Activated CD4-positive, alpha-beta T cell treated with anti-CD3 and anti-CD28 coated beads, Interleukin-2, amount 50 U/mL, for 1 hour (primary cell): ENCODE measurements around the gene APOBEC3B.
"Not testable (repeated sequence)": the region's sequence is repeated elsewhere in the genome, so short reads cannot be mapped to it uniquely, and the experiment has no call there.

ENCODE experiments used
- DNase-seq: peaks from one replicate; pipeline ENCODE4 v3.0.0-alpha.2; 2020

The APOBEC3B gene

DNA sequence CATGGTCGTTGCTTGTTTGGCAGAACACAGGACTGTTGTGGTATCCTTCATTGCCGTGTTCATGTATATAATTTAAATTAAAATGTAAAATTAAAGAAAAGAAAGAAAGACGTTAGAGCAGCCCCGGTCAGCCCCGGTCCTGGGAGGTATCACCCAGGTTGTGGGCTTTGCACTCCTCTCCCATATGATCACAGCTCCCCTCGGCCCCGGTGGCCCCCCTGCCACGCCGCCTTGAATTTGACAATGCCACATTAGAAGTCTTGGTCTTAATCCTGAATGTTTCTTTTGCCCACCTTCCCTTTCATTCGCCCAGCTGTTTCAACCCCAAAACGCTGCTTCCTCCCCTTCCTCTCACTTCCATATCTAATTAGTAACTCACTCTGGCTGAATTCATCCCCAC lies 13.3 kb upstream of the APOBEC3B start:
- no peak for DNase-seq

DNA sequence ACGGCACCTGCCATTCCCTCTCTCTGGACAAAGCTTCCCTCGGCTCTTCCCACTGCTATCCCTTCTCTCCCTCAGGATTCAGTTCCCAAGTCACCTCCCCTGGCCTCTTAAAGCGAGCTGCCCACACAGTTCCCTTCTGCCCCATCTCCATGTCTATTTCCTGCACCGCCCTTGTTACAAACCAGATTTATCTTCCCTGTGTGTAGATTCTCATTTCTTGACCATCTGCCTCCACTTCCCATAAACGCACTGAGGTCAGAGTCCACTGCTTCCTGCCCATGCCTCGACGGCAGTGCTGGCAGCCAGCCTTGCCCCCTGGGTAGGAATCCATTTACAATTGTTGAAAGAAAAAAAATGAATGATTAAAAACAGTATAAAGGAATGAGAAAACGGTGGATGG lies 11.6 kb upstream of the APOBEC3B start:
- DNase-seq, result no peak

DNA sequence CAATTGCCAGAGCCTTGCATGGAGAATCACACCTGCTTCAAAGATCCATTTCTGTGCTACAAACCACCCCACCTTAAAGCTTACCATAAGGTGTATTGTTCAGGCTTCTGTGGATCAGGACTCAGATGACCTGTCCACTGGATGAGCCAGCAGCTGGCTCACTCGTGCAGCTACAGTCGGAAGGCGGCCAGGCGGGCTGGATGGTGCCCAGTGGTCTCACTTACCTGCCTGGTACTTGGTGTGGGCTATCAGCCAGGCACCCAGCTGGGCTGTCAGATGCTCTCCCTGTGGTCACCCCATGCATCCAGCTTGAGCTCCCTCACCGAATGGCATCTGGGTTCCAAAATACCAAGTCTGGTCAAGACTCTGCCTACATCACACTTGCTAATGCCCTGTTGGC lies 10.9 kb upstream of the APOBEC3B start:
- no peak for DNase-seq

DNA sequence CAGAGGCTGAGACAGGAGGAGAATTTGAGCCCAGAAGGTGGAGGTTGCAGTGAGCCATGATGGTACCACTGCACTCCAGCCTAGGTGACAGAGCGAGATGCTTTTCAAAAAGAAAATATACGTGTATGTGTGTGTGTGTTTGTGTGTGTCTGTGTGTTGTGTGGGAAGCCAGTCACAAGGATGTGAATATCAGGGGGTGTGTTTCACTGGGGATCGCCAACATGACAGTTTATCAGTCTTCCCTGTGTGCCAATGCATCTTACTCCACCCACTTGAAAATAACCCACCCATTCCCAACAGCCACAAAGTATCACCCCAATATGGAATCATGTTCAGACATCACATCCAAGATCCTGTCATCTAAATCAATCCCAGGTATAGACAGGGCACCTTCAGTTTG lies 10.4 kb upstream of the APOBEC3B start:
- no peak for DNase-seq

DNA sequence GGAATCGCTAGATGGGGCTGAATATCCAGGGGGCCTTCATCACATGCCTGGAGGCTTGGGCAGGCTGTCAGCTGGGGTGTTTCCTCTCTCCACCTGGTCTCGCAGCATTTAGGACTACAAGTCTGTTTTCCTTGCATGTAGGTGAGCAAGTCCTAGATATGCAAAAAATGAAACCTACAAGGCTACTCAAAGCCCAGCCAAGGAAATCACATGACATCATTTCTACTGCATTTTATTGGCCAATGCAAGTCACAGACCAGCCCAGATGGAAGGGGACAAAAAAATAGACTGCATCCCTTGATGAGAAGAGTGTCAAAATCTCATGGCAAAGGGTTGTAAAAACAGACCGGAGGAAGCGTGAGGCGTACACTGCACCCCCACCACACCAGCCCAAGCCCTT lies 9.6 kb upstream of the APOBEC3B start:
- DNase-seq, result no peak

DNA sequence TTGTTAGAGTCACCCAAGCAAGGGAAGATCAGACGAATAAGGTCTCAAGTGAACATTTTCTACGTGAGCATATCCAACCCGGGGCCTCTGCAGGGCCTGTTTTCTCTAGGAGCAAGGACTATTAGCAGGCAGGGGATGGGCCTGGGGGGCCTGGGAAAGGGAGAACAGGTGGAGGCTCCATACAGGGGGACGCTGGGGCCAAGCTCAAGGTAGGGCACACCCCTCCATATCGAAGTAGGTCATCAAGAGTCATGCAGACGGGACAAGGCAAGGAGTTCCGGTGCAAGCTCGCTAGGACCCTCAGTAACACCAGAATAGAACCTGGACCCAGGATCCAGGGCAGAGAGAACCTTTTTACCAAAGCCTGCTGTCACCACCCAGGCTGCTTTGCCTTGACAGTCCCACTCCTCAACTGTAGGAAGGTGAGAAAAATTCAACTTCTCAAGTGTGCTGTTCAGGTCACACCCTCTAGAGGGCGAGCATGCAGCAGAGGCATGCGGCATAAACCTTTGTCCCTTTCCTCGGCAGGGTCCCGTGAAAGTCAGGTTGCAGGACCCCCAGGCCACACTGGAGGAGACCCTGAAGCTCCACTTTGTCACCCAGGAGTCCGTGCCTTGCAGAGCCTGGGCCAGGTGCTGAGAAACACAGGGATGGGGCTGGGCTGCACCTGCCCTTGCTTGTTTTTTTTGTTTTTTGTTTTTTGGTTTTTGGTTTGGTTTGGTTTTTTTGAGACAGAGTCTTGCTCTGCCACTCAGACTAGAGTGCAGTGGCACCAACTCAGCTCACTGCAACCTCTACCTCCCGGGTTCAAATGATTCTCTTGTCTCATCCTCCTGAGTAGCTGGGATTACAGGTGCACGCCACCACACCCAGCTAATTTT lies 8.6 kb upstream of the APOBEC3B start:
- DNase-seq, result peak; percentile 40

DNA sequence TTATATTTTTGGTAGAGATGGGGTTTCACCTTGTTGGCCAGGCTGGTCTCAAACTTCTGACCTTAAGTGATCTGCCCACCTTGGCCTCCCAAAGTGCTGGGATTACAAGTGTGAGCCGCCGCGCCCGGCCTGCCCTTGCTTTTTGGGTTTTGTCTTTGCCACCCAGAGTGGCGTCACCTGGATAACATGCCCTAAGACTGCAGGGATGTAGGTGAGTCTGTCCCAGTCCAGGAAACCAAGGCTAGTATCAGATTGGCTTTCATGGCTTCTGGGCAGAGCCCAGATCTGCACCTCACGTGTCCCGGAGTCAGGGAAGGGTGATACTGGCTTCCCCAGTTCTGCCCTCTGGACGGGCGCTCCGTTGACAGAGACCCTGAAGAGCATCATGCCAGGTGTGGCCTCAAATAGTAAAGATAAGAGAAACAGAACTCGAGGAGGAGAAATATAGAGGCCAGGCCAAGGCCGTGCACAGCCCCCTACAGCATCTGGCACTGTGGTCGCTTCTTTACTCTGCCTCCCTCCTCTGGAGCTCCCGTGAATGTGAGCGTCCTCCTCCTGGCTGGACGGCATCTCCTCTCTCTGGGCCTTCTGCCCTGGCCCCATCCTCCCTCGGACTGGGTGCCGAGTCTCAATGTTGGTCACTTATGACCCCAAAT lies 7.8 kb upstream of the APOBEC3B start:
- no peak for DNase-seq

DNA sequence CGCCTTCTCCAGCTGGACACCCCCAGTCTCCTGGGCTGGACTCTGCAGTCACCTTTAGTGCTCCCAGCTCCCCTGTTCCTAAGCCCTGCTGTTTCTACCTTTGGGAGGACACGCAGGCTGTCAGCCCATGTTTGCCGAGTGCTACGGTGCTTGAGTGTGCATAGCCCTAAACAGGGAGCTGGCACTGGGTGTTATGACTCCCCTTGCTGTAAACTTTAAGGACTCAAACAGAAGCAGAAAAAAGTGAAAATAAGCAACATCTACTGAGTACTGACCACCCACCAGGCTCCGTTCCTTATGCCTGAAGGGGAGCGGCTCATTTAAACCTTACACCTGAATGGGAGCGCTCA lies 7.3 kb upstream of the APOBEC3B start:
- no peak for DNase-seq

DNA sequence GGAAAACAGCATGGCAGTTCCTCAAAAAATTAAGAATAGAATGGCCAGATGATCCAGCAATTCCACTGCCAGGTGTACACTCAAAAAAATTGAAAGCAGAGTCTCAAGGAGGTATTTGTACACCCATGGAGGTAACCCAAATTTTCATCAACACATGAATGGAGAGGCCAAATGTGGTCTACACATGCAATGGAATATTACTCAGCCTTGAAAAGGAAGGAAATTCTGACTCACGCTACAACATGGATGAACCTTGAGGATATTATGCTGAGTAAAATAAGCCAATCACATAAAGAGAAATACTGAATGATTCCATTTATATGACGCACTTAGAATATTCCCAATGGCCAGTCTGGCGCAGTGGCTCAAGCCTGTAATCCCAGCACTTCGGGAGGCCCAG lies 4.9 kb upstream of the APOBEC3B start:
- DNase-seq, result not testable (repeated sequence)

DNA sequence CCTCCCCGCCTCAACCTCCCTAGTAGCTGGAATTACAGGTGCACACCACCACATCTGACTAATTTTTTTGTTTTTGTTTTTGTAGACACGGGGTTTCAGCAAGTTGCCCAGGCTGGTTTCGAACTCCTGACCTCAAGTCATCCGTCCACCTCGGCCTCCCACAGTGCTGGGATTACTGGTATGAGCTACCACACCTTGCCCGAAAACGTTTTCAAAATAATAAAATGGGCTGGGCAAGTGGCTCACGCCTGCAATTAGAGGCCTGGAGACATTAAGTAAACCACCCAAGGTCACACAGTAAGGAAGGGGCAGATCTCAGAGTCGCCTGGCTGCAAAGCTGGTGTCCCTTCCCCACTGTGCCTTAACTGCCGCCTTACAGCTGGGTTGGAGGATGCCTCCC lies 1.6 kb upstream of the APOBEC3B start:
- not testable (repeated sequence) for DNase-seq

DNA sequence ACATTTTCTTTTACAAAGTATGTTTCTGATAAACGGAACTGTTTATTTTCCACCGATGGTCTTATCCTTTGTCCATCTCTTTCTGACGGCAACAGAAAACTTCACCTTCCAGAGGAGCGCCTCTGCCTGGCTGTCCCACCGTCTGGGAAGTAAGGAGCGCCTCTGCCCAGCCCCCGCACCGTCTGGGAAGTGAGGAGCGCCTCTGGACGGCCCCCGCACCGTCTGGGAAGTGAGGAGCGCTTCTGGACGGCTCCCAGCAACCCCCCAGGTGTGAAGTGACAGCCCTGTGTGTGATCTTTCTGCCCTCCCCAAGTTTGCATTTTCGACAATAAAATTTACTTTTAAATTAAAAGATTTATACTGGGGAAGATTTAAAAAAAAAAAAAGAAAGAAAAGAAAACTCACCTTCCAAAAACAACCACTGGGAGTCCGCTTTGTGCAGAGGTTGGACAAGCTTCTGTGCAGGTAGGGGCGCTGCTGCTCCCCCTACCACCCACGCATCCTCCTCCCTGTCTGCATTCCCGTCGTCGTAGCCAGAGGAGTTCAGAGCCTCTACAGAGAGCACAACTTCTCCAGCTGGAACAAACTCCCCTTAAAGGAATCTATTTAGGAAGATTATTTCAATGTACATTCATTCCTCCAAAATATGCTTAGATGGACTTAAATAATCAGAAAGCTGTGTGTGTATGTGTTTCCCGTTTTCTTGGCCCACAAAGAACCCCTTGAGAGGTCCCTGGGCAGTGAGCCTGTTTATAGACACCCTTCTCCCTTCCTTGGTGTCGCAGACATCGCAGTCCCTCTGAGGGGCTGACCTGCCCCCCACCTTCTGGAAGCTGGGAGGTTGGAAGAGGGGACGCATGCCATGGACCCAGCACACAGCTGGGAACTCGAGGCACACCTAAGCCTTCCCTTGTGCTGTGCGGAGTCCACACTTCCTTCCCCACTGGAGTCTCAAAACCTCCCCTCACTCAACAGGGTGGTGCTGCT lies 849 bp upstream of the APOBEC3B start:
- DNase-seq, result no peak

DNA sequence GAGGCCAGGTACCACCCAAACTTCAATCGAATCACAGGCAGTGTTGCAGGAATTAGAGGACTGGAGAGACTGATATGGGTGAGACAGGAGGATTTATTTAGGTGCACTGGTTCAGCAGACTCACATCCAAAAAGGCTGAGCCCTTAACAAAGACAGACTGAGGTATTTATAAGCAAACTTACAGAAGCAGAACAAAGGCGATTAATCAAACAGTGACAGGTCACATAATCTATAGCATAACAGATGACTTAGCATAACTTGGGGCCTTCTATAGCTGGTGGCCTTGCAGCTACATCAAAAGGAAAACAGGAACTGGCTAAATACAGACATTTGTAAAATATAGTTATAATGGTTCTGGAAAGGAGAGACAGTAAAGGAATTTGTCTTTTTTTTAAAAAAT lies 2.1 kb downstream of the APOBEC3B start:
- no peak for DNase-seq

DNA sequence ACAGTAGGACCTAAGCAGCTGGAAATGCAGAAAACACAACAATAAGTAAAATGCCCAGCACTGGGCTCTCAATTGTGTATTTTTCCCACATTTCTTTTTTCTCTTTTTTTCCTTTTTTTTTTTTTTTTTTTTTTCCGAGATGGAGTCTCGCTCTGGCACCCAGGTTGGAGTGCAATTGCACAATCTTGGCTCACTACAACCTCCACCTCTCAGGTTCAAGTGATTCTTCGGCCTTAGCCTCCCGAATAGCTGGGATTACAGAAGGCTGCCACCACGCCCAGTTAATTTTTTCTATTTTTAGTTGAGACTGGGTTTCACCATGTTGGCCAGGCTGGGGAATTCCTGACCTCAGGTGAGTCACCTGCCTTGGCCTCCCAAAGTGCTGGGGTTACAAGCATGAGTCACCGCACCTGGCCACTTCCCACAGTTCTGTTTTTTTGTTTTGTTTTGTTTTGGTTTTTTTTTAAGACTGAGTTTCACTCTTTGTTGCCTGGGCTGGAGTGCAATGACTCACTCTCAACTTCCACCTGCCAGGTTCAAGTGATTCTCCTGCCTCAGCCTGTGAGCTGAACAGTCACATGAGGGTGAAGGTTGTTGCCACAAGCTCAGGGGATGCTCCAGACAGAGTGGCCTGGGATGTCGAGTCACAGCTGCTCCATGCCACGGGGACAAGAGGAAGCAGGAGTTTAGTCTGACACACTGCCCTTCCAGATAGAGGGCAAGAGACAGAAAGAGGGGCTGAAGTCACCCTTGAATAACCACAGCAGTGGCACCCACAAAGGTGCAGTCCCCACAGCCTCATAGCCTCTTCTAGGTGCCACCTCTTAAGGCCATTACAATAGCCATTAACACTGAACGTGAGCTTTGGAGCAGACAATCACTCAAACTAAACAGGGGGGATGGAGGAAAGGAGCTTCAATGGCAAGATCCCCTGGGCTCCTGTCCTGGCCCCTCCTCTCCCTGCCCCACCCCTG lies 2.9 kb downstream of the APOBEC3B start:
- peak; percentile 54 for DNase-seq

DNA sequence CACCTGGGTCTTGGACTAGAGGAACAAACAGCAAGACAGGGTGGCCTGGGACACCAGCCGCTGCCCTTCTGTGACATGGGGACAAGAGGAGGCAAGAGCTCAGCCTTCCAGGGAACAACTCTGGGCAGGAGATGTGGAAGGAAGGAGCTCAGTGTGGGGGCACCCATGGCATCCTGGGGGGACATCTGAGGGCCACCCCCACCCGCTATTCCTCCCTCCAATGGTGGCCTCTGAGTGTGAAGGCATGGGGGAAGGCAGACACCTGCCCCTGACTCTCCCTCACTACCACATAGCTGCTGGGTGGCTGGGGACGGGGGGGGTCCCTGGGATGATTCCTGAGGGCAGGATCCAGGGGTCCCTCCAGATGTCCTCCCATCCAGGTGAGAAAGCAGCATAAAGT lies 4.5 kb downstream of the APOBEC3B start:
- DNase-seq, result no peak

DNA sequence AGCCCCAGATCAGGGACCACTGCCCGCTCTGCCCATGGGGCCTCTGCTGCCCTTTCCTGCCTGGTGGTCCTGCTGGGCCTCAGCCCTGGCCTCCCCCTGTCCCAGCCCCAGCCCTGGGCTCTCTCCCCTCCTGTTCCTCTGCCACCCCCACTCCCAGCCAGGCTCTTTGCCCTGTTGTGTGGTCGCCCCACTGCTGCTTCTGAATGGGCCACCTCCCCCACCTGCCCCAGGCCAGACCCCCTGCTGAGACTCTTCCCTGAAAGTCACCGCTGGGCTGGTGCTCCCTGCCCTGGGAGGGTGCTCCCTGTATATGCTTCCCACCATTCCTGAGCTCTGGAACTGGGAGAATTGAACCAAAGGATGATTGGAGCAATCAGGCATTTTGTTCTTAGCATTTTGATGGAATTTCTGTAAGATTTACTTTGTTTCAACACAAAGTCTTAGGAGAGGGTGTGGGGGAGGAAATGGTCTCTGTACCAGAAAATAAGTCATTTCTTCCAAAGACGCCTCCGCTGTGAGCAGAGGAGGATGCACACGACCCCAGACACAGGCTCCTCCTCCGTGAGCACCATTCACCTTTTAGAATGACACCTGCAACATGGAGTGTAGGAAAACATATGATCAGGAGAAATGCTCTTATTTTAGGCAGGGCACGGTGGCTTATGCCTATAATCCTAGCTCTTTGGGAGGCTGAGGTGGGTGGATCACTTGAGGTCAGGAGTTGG lies 5.2 kb downstream of the APOBEC3B start:
- no peak for DNase-seq

DNA sequence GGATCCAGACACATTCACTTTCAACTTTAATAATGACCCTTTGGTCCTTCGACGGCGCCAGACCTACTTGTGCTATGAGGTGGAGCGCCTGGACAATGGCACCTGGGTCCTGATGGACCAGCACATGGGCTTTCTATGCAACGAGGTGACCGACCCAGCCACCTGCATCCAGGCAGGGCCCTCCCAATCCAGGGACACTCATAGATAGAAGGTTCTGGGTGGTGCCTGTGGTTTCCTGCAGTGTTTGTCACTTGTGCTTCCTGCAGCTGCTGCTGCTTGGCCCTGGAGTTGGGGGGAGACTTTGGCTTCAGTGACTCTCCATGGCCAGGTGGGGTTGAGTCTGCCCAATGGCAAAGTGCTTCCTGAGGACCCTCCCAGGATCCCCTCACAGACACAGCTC lies 7.3 kb downstream of the APOBEC3B start:
- no peak for DNase-seq

DNA sequence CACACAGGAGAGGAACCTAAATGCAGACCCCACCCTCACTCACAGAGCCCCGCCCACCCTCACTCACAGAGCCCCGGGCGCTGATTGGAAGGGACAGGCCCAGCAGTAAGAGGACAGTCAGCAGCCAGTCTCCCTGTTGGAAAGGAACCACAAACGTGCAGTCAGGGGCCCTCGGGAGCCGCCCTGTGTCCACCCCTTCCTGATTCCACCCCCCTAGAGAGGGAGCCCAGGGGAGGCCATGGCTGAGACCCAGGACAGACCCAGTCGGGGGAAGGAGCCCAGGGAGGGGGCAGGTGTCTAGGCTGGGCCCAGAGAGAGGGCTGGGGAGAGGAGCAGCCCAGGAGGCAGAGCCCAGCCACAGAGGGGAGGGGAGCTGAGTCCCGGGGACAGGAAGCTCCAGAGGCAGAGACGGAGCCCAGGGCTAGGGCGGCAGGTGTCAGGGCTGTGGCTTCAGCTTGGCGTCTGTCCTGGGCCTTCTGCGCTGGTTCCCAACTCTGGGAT lies 10.8 kb downstream of the APOBEC3B start:
- DNase-seq, result not testable (repeated sequence)

DNA sequence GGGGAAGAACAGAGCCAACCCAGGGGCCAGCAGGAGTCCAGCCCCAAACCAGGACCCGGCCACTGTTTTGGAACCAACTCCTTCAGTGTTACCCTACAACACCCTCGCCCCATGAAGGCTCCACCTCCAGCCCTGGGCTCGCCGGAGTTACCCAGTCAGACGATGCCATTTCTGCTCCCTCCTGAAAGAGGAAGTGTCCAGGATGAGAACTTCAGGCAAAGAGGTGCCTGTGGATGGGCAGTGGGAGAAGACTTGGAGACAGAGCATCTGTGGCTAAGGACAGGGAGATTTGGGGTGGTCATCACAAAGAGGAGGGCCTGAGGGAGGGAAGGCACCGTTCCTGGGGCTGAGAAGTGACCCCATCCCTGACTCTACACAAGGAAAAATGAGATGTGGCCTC lies 14.0 kb downstream of the APOBEC3B start:
- DNase-seq, result no peak

DNA sequence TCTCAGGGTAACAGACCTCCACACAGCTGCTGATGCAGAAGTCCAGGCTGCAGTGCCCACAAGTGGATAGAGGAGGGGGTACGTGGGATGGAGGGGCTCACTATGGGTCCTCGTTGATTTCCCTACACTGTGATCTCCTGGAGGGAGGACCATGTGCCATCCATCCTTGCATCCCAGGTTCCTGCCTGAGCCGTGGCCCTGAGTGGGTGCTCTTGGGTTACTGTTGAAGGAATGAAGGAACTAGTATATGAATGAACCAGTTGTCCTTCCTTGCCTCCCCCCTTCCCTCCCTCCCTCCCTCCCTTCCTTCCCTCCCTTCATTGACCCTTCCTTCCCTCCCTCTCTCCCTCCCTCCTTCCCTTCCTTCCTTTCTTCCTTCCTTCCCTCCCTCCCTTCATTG lies 15.4 kb downstream of the APOBEC3B start:
- DNase-seq, result no peak

DNA sequence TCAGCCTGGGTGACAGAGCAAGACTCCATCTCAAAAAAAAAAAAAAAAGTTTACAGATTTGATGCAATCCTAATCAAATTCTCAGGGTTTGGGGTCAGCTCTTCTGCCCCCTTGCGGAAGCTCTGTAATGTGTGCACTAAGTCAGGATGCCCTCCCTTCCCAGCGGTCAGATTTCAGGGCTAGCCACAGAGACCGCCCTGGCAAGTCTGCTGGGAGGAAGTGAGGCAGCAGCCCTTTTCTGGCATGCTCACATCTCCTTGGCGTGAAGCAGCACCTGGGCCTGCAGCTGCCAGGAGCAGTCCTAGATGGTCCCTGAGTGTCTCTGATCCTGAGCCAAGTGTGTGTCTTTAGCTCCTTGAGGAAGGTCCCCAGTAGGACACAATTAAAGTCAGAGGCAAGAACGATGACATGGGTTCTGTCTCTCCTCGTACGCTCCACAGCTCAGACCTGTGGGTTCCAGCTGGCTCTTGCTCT lies 21.1 kb downstream of the APOBEC3B start:
- DNase-seq, result peak; percentile 60

DNA sequence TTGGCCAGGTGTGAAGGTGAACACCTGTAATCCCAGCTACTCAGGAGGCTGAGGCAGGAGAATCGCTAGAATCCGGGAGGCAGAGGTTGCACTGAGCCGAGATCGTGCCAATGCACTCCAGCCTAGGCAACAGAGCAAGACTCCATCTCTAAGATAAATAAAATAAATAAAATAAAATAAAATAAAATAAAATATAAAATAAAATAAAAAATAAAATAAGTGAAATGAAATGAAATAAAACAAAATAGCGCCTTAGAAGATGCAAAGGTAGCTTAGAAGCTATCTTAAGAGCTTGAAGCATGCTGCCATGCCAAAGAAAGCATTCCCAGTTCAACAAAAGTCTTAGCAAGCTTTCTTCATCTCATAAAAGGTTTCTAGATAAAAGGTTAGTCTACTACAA lies 25.0 kb downstream of the APOBEC3B start:
- DNase-seq, result no peak
